Esophagus muscularis mucosa (tissue), 4 donors: ENCODE measurements around the gene TMEM200C. TPM values are rescaled to one million over a fixed set of nuclear protein-coding genes. Genes with fewer than 3 reads are reported as not detected.
A peak's percentile ranks its signal among the peaks of the same experiment; 100 is the strongest.

Experiments
- DNase-seq: peaks from one replicate; pipeline ENCODE4 v3.0.0-alpha.2; 2017; ENCODE audit errors: extremely low spot score
- H3K27ac ChIP-seq, 4 donors: fragments of 200-600 bp; sonication (generic); replicated peaks in 1 of 4; 1 replicate in 3 of 4; 2 replicates in 1 of 4; pipeline ENCODE4 v1.5.1; 2016 to 2019; ENCODE audit warnings: mild to moderate bottlenecking in 1 of 4
- H3K27me3 ChIP-seq, 4 donors: fragments of 200-600 bp; sonication (generic); one replicate each; pipeline versions ENCODE4 v1.5.1 to v1.6.0; 2016 to 2019
- H3K36me3 ChIP-seq, 4 donors: fragments of 200-600 bp; sonication (generic); one replicate each; pipeline ENCODE4 v1.5.1; 2016 to 2019
- H3K4me1 ChIP-seq, 4 donors: fragments of 200-600 bp; sonication (generic); one replicate each; pipeline ENCODE4 v1.5.1; 2016 to 2019
- H3K4me3 ChIP-seq, 4 donors: fragments of 200-600 bp; sonication (generic); 1 replicate in 2 of 4; 2 replicates in 2 of 4; pipeline ENCODE4 v1.5.1; 2016 to 2019; ENCODE audit warnings: mild to moderate bottlenecking in 4 of 4, moderate library complexity in 1 of 4
- H3K9me3 ChIP-seq, 4 donors: fragments of 200-600 bp; sonication (generic); 1 replicate in 3 of 4; 2 replicates in 1 of 4; pipeline ENCODE4 v1.5.1; 2016 to 2019
- CTCF ChIP-seq, 3 experiments: fragments of 200-600 bp in 2 of 3; fragments of 450-650 bp in 1 of 3; sonication (generic) in 2 of 3; IDR thresholded peaks; one replicate each; pipeline ENCODE4 v1.5.1; 2017 to 2019; ENCODE audit warnings: antibody characterized with exemption in 3 of 3, mild to moderate bottlenecking in 2 of 3, moderate library complexity in 1 of 3
- EP300 ChIP-seq: sonication (generic); formaldehyde crosslinking; IDR thresholded peaks from one replicate; pipeline ENCODE4 v1.6.1; 2017; ENCODE audit warnings: antibody characterized with exemption
- POLR2A ChIP-seq: fragments of 450-650 bp; IDR thresholded peaks from one replicate; pipeline ENCODE4 v1.6.1; 2017; ENCODE audit warnings: antibody characterized with exemption, moderate library complexity, mild to moderate bottlenecking, low read depth
- POLR2AphosphoS5 ChIP-seq, 2 donors: sonication (generic); formaldehyde crosslinking; IDR thresholded peaks; one replicate each; pipeline ENCODE4 v1.6.1; 2017; ENCODE audit warnings: antibody characterized with exemption in 2 of 2
- whole genome bisulfite sequencing: methylation state at CpG from one replicate; pipeline ENCODE4 v1.1.5; 2018; 5-methylcytosine and 5-hydroxymethylcytosine counted together
- intact Hi-C: fragments of 100-400 bp; cut with DNase I; formaldehyde crosslinking; loops from one replicate; pipeline ENCODE4 v1.15.1; 2023
- total RNA-seq, 4 donors: library from RNA; depleted of rRNA; stranded (reverse); fragments of >200 nt; gene quantifications; one replicate each; pipeline versions ENCODE4 v1.1.0 to v1.2.1, GENCODE V29; 2016

The TMEM200C gene
- total RNA-seq, 4 donors from 2014 or later: under 0.01 to 0.92 (median 0.36) TPM

- DNase-seq: no peak
- H3K36me3 ChIP-seq: no peaks in the 10 kb centered on the region
- intact Hi-C loops: no loop called here
- H3K4me3 ChIP-seq: peak overlapping the region; percentile 51 to 62 (median 54)
- peaks cover 13 to 39% (median 35%) of the 10 kb centered on the region in 4 donors for H3K4me1 ChIP-seq
- H3K9me3 ChIP-seq: no peaks in the 10 kb centered on the region
- 3% methylated on average over 32 of the region's 56 CpGs for WGBS
- H3K27me3 ChIP-seq: peaks cover 0 to 94% (median 48%) of the 10 kb centered on the region in 4 donors
- peak overlapping the region in 2 of 4 donors; percentile 36 to 37 for H3K27ac ChIP-seq
- TF ChIP-seq POLR2A (no peak), POLR2AphosphoS5 (IDR thresholded peaks at IDR 0.05) (no peak), EP300 (no peak)
Observed at GRCh38 chr18:5894611-5895298, 567 bp downstream of the TMEM200C start.

GRCh38 chr18:5893956-5894610 is 1.2 kb downstream of the TMEM200C start:
- no peak for DNase-seq
- 43% methylated on average over 13 of the region's 13 CpGs for WGBS
- H3K4me1 ChIP-seq: peaks cover 13 to 39% (median 35%) of the 10 kb centered on the region in 4 donors
- intact Hi-C loops: no loop called here
- H3K9me3 ChIP-seq: no peaks in the 10 kb centered on the region
- H3K4me3 ChIP-seq: peak overlapping the region; percentile 51 to 62 (median 54)
- H3K27ac ChIP-seq: no peak overlapping the region
- peaks cover 0 to 97% (median 48%) of the 10 kb centered on the region in 4 donors for H3K27me3 ChIP-seq
- no peak for TF ChIP-seq EP300
- TF ChIP-seq POLR2AphosphoS5 (IDR thresholded peaks at IDR 0.05): no peak
- no peak for TF ChIP-seq CTCF (IDR thresholded peaks at IDR 0.05)
- TF ChIP-seq POLR2A: no peak
- no peaks in the 10 kb centered on the region for H3K36me3 ChIP-seq

- no peak overlapping the region for H3K27ac ChIP-seq
- peaks cover 0 to 93% (median 45%) of the 10 kb centered on the region in 4 donors for H3K27me3 ChIP-seq
- peaks cover 13 to 39% (median 35%) of the 10 kb centered on the region in 4 donors for H3K4me1 ChIP-seq
- H3K9me3 ChIP-seq: no peaks in the 10 kb centered on the region
- no peaks in the 10 kb centered on the region for H3K36me3 ChIP-seq
- no peak for TF ChIP-seq CTCF (IDR thresholded peaks at IDR 0.05)
- no peak for TF ChIP-seq POLR2A
- no peak for TF ChIP-seq EP300
- TF ChIP-seq POLR2AphosphoS5 (IDR thresholded peaks at IDR 0.05): no peak
- intact Hi-C loops: no loop called here
- H3K4me3 ChIP-seq: no peak overlapping the region
- no peak for DNase-seq
Observed at GRCh38 chr18:5892823-5893431, 2.4 kb downstream of the TMEM200C start.

- Histone ChIP-seq H3K27me3 (peaks cover 0 to 82% (median 41%) of the 10 kb centered on the region in 4 donors), H3K36me3 (no peaks in the 10 kb centered on the region), H3K4me3 (no peak overlapping the region), H3K4me1 (peaks cover 13 to 39% (median 35%) of the 10 kb centered on the region in 4 donors), H3K27ac (no peak overlapping the region), H3K9me3 (no peaks in the 10 kb centered on the region)
- no peak for TF ChIP-seq CTCF (IDR thresholded peaks at IDR 0.05)
- no peak for TF ChIP-seq POLR2AphosphoS5 (IDR thresholded peaks at IDR 0.05)
- no peak for TF ChIP-seq POLR2A
- no peak for TF ChIP-seq EP300
- 95% methylated on average over 10 of the region's 15 CpGs for WGBS
- intact Hi-C loops: no loop called here
- no peak for DNase-seq
Observed at GRCh38 chr18:5891854-5892215, 3.5 kb downstream of the TMEM200C start.
